ENCODE measurements around the gene LHX6. TPM values are rescaled to one million over a fixed set of nuclear protein-coding genes. Genes with fewer than 3 reads are reported as not detected.

LHX6 gene
- polyA plus RNA-seq, 2 of the 4 experiments (the other 2 are of a cell fraction): 0.14 to 0.26 TPM

- no peak for DNase-seq (ENCODE audit: low read depth in 1 of 2, low spot score in 1 of 2)
- no peak for ATAC-seq
- no peak for FAIRE-seq
- CTCF ChIA-PET: interaction anchor here (0.8 kb wide), 1 partner anchor 155 kb away, joined by 4 read pairs; no protein-coding TSS in a partner anchor
- no peak overlapping the region for H3K4me3 ChIP-seq
- TF ChIP-seq POLR2A (IDR thresholded peaks at IDR 0.05; ENCODE audit: low read length) (no peak), HDAC2 (IDR thresholded peaks at IDR 0.05) (no peak), TP53 (CRISPR knock-in tag; IDR thresholded peaks at IDR 0.05) (no peak), ZNF302 (CRISPR knock-in tag; IDR thresholded peaks at IDR 0.05) (no peak), CBX8 (IDR thresholded peaks at IDR 0.05) (no peak), FOXS1 (CRISPR knock-in tag; IDR thresholded peaks at IDR 0.05) (no peak), CHD4 (IDR thresholded peaks at IDR 0.05; ENCODE audit: borderline replicate concordance) (no peak), CTCF (IDR thresholded peaks at IDR 0.05) (no peak), HOXB13 (CRISPR knock-in tag; IDR thresholded peaks at IDR 0.05; ENCODE audit: low read depth) (no peak), MAX (IDR thresholded peaks at IDR 0.05) (no peak), JUN (IDR thresholded peaks at IDR 0.05) (no peak), RARB (CRISPR knock-in tag; IDR thresholded peaks at IDR 0.05) (no peak), FOSB (CRISPR knock-in tag; IDR thresholded peaks at IDR 0.05) (no peak), BCL3 (IDR thresholded peaks at IDR 0.05) (no peak), HES2 (IDR thresholded peaks at IDR 0.05) (no peak), SREBF2 (IDR thresholded peaks at IDR 0.05) (no peak)
- POLR2A ChIA-PET: no interaction called here
- WGBS (ENCODE audit: missing lambda C conversion rate): 57% methylated on average over 3 of the region's 4 CpGs
- H3K27ac ChIP-seq: no peak overlapping the region
- no peaks in the 10 kb centered on the region for H3K9me3 ChIP-seq
- peaks cover 2% of the 10 kb centered on the region for H3K4me1 ChIP-seq
- H3K4me2 ChIP-seq: no peak overlapping the region
These were observed 32.9 kb downstream of the LHX6 start for GRCh38 chr9:122195875-122196274.

- 73% methylated on average over 6 of the region's 6 CpGs for WGBS (ENCODE audit: missing lambda C conversion rate)
- Histone ChIP-seq H3K4me1 (peaks cover 10% of the 10 kb centered on the region), H3K9me3 (no peaks in the 10 kb centered on the region), H3K27ac (no peak overlapping the region), H3K4me3 (no peak overlapping the region), H3K4me2 (no peak overlapping the region)
- TF ChIP-seq JUNB (IDR thresholded peaks at IDR 0.05): no peak
- no peak for DNase-seq (ENCODE audit: low read depth in 1 of 2, low spot score in 1 of 2)
- ChIA-PET POLR2A (no interaction called here), CTCF (interaction anchor here (1.1 to 2.1 kb wide), 3 partner anchors 34 to 69 kb away, joined by 3 to 6 read pairs (median 3); partner anchors contain the start of genes MORN5 and NDUFA8)
- FAIRE-seq: no peak
- ATAC-seq: no peak
These were observed 35.1 kb downstream of the LHX6 start for GRCh38 chr9:122193651-122194050.

- Histone ChIP-seq H3K4me1 (peaks cover 10% of the 10 kb centered on the region), H3K4me2 (no peak overlapping the region), H3K4me3 (no peak overlapping the region), H3K9me3 (no peaks in the 10 kb centered on the region), H3K27ac (no peak overlapping the region)
- POLR2A ChIA-PET: no interaction called here
- no peak for FAIRE-seq
- TF ChIP-seq CHD2 (IDR thresholded peaks at IDR 0.05; ENCODE audit: low read length, partially characterized antibody) (no peak), ESRRA (IDR thresholded peaks at IDR 0.05; ENCODE audit: borderline replicate concordance, low read length) (no peak)
- DNase-seq (ENCODE audit: low read depth in 1 of 2, low spot score in 1 of 2): no peak
- whole genome bisulfite sequencing (ENCODE audit: missing lambda C conversion rate): 80% methylated on average over 16 of the region's 16 CpGs
- ATAC-seq: no peak
- CTCF ChIA-PET: interaction anchor here (0.8 to 2.1 kb wide), 6 partner anchors 14 to 94 kb away, joined by 3 to 6 read pairs (median 3); partner anchors contain the start of genes MORN5 and NDUFA8
These were observed 35.7 kb downstream of the LHX6 start for GRCh38 chr9:122192914-122193525.

All from A549 (cell line).